Measurements from ENCODE around the gene TRIM14.

Gene TRIM14

GRCh38 chr9:98101416-98101815 lies 17.6 kb downstream of the TRIM14 start:
- Histone ChIP-seq H3K9me3 (ENCODE audit: severe bottlenecking) (no peaks in the 10 kb centered on the region), H3K36me3 (peaks cover 27% of the 10 kb centered on the region), H3K4me3 (ENCODE audit: low read depth, low read length) (no peak overlapping the region), H3K27ac (no peak overlapping the region), H3K27me3 (ENCODE audit: insufficient read depth, low read depth, severe bottlenecking) (no peaks in the 10 kb centered on the region)
- TF ChIP-seq CTCF (IDR thresholded peaks at IDR 0.05; ENCODE audit: low read depth, low read length), result no peak
- DNase-seq, result no peak

GRCh38 chr9:98100456-98100855 lies 18.6 kb downstream of the TRIM14 start:
- no peaks in the 10 kb centered on the region for H3K27me3 ChIP-seq (ENCODE audit: insufficient read depth, low read depth, severe bottlenecking)
- no peak for DNase-seq
- TF ChIP-seq CTCF (IDR thresholded peaks at IDR 0.05; ENCODE audit: low read depth, low read length), result no peak
- H3K9me3 ChIP-seq (ENCODE audit: severe bottlenecking), result no peaks in the 10 kb centered on the region
- H3K27ac ChIP-seq, result no peak overlapping the region
- H3K4me3 ChIP-seq (ENCODE audit: low read depth, low read length), result no peak overlapping the region
- peaks cover 22% of the 10 kb centered on the region for H3K36me3 ChIP-seq

GRCh38 chr9:98099898-98100297 lies 19.1 kb downstream of the TRIM14 start:
- no peak for DNase-seq
- no peak overlapping the region for H3K4me3 ChIP-seq (ENCODE audit: low read depth, low read length)
- H3K9me3 ChIP-seq (ENCODE audit: severe bottlenecking), result no peaks in the 10 kb centered on the region
- no peak overlapping the region for H3K27ac ChIP-seq
- no peak for TF ChIP-seq CTCF (IDR thresholded peaks at IDR 0.05; ENCODE audit: low read depth, low read length)
- peaks cover 18% of the 10 kb centered on the region for H3K36me3 ChIP-seq
- no peaks in the 10 kb centered on the region for H3K27me3 ChIP-seq (ENCODE audit: insufficient read depth, low read depth, severe bottlenecking)

- no peak overlapping the region for H3K27ac ChIP-seq
- TF ChIP-seq CTCF (IDR thresholded peaks at IDR 0.05; ENCODE audit: low read depth, low read length), result no peak
- H3K36me3 ChIP-seq, result peaks cover 18% of the 10 kb centered on the region
- no peak for DNase-seq
- H3K9me3 ChIP-seq (ENCODE audit: severe bottlenecking), result no peaks in the 10 kb centered on the region
- no peaks in the 10 kb centered on the region for H3K27me3 ChIP-seq (ENCODE audit: insufficient read depth, low read depth, severe bottlenecking)
- no peak overlapping the region for H3K4me3 ChIP-seq (ENCODE audit: low read depth, low read length)
Measured at GRCh38 chr9:98099346-98099745, 19.7 kb downstream of the TRIM14 start.

- H3K27me3 ChIP-seq (ENCODE audit: insufficient read depth, low read depth, severe bottlenecking), result no peaks in the 10 kb centered on the region
- TF ChIP-seq CTCF (IDR thresholded peaks at IDR 0.05; ENCODE audit: low read depth, low read length), result no peak
- no peaks in the 10 kb centered on the region for H3K9me3 ChIP-seq (ENCODE audit: severe bottlenecking)
- no peak overlapping the region for H3K27ac ChIP-seq
- no peak for DNase-seq
- H3K4me3 ChIP-seq (ENCODE audit: low read depth, low read length), result no peak overlapping the region
- H3K36me3 ChIP-seq, result peaks cover 18% of the 10 kb centered on the region
Measured at GRCh38 chr9:98097836-98098235, 21.2 kb downstream of the TRIM14 start.

- DNase-seq, result no peak
- no peak for TF ChIP-seq CTCF (IDR thresholded peaks at IDR 0.05; ENCODE audit: low read depth, low read length)
- Histone ChIP-seq H3K9me3 (ENCODE audit: severe bottlenecking) (no peaks in the 10 kb centered on the region), H3K36me3 (peaks cover 18% of the 10 kb centered on the region), H3K4me3 (ENCODE audit: low read depth, low read length) (no peak overlapping the region), H3K27me3 (ENCODE audit: insufficient read depth, low read depth, severe bottlenecking) (no peaks in the 10 kb centered on the region), H3K27ac (no peak overlapping the region)
Measured at GRCh38 chr9:98096091-98096490, 22.9 kb downstream of the TRIM14 start.

Measured in WERI-Rb-1 (cell line).